Amygdala (tissue), 56 donors: ENCODE measurements around the gene MECR.
"Not testable (repeated sequence)": the region's sequence is repeated elsewhere in the genome, so short reads cannot be mapped to it uniquely, and the experiment has no call there.

Experiments used
- DNase-seq, 56 donors: peaks; one replicate each; lab custom pipeline; 2025; lab: John Stamatoyannopoulos, UW

The MECR gene

DNA sequence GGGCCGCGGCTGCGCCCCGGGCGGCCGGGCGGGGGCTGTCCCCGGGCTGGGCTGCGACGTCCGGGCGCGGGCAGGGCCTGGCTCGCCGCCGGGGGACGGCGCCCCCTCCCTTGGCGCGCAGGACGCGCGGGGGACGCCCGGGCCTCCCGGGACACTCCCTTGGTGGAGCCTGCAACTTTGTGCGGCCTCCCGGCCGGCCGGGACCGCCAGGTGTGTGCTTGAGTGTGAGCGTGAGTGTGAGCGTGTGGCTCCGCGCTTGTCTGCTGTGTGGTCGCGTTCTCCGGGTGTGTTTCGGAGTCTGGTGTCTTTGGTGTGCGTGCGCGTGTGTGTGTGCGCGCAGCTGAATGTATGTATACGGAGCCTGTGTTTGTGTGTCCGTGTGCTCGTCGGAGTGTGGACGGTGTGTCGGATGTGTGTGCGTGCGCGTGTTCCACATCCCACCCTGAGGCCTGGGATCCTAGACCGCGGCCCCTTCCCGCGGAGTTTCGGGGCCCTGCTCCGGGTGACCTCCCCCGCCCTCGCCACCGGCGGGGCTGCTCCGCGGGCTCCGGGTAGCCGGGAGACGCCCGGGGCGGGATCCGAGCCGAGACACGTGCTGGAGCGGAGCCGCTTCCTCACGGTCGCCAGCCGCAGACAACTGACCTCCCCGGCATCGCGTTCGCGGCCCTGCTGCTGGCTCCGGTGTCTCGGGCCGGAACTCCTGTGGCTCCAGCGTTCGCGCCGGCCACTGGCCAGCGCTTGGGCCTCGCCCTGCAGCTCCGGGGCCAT is 7.3 kb upstream of the MECR start:
- DNase-seq: peak in 2 of 56 donors; percentile 31 to 35

DNA sequence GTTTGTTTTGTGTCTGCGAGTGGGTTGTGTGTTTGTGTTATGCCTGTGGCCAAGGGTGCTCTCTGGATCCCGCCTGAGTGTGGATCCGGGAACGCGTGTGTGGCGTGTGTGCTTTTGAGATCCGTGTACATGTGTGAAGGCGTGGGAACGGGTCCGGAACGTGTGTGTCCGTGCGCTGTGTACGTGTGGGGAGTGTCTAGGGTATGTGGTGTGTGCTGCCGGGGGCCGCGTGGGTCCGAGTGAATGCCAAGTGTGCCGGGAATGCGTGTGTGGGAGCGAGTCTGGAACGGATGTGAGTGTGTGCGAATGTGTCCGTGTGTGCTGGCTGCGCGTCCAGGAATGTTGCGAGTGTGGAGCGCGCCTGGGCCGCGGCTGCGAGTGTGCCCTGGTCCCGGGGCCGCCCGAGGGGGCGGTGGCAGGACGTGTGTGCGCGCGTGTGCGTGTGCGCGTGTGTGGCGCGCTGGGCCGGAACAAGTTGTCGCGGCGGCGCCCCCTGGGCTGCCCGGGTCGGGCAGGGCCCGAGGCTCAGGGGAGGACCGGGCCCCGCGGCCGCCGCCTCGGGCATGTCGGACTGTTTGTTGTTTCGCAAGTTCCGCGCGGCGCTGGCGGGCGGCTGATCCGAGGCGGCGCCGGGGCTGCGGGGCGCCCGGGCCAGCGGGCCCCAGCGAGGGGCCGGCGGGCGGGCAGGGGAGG is 6.5 kb upstream of the MECR start:
- DNase-seq: peak in 6 of 56 donors; percentile 5 to 28 (median 20)

DNA sequence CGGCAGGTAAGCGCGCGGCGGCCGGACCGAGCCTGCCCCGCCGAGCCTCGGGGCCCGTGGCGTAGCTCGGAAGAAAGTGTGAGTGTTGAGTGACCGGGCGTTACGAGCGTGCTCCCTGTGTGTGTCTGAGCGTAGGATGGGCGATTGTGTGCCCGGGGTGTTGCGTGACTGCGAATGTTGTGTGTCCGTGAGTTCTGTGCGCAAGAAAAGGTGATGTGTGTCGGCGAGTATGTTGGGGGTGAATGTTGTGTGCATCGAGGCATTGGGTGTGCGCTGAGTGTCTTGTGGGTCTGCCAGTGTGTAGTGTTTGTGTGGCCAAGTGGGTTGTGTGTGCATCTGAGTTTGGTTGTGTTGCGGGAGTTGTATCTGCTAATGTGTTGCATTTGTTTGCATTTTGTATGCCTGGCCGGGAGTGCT is 6.0 kb upstream of the MECR start:
- no peak for DNase-seq

DNA sequence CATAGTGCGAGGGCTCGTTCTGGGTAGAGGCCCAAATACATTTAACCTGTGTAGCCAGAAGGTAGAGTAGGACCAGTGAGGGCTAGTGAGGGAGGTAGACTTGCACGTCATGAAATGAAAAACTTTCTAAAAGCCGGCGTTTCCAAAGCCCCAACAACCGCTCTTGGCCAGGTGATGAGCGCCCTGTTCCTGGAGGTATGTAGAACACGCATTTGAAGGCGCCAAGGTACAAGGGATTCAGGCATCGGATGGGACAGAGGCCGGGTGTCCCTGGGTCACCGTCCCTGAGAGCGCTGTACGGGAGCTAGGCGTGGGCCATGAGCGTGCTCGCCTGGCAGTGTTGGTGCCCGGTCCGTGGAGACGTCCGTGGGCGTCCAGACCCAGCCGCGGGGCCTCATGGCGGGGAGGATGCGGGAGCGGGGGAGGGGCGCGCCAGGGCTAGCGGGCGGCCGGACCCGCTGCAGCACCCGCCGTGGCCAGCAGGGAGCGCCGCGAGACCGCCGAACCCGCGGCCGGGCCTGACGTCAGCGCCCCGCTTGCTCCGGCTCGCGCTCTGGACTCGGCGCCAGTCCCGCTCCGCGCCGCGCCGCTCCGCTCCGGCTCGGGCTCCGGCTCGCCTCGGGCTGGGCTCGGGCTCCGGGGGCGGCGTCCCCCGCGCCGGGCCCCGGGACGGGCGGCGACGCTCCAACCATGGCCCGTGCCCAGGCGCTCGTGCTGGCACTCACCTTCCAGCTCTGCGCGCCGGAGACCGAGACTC is 5.4 kb upstream of the MECR start, which contains the start of gene PTPRU:
Gene PTPRU (plus strand): TSS at position 568 of the 757 bp plus-strand sequence. CDS start 123 bp downstream, at position 691.
- DNase-seq: peak in 48 of 56 donors; percentile 14 to 84 (median 48)

DNA sequence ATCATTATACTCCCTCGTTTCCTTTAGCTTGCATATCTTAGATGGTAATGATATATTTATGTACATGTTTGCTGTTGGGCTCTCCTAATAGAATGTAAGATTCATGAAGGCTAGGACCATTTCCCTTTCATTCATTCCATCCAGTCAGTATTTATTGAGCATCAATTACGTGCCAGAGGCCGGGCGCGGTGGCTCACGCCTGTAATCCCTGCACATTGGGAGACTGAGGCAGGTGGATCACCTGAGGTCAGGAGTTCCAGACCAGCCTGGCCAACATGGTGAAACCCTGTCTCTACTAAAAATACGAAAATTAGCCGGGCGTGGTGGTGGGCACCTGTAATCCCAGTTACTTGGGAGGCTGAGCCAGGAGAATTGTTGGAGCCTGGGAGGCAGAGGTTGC is 4.1 kb upstream of the MECR start:
- not testable (repeated sequence) for DNase-seq

DNA sequence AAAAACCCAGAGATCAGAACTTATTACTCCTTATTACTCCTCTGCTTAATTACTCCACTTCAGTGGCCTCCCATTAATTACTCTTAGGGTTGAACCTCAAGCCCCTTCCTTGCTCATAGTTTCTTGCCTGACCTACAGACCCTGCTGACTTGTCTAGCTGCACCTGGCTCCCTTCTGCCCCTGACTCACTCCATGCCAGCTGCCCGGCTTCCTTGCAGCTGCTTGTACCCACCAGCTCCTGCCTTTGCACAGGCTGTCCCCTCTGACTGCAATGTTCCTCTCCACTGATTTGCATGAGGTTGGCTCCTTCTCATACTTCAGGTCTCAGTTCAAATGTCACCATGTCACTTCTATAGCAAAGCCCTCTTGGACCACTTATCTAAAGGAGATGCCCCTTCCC is 3.7 kb upstream of the MECR start:
- no peak for DNase-seq

DNA sequence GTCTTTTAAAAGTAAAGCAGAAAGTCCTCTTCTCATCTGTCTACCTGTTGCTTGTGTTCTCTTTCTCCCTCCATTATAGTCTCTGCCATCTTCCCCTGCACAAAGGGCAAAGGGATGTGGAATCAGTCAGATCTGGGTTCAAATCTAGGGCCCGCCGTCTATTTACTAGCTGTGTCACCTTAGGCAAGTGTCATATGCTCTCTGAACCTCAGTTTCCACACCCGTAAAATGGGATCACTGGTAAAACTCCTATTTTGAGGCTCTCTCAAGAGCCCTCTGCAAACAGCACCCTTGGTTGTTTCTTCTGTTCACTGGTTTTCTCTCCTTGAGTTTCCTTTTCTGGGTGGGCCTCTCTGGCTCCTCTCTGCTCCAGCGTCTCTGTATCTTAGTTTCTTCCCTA is 3.0 kb upstream of the MECR start:
- no peak for DNase-seq

DNA sequence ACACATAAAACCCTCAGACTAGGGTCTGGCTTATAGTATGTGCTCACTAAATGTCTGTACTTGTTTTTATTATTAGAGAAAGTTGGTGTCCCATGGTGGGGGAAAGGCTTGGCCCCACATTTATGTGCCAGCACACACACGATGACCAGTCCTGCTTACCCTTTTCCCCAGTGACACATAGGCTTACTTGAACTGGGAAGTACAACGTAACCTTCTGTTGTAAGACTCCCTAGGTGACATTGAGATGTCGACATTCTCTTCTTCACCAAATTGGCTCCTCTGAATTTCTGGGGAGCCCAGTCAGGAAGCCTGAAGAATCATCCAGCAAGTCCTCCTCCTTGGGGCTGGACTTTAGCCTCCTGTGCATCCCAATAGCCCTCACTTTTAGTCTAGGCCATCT is 1.7 kb upstream of the MECR start:
- no peak for DNase-seq

DNA sequence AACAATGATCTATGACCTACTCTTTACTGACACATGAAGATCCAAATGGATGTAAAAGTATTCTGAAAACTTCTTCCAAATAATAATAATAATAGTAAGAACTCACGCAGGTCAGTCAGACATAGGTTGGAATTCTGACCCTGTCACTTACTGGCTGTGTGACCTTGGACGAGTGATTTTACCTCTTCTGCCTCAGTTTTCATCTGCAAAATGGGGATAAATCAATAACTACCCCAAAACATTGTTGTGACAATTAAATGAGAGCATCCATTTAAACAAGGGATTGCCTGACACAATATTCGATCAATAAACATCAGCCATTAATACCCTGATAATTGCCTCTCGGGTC is 556 bp downstream of the MECR start:
- DNase-seq: no peak

DNA sequence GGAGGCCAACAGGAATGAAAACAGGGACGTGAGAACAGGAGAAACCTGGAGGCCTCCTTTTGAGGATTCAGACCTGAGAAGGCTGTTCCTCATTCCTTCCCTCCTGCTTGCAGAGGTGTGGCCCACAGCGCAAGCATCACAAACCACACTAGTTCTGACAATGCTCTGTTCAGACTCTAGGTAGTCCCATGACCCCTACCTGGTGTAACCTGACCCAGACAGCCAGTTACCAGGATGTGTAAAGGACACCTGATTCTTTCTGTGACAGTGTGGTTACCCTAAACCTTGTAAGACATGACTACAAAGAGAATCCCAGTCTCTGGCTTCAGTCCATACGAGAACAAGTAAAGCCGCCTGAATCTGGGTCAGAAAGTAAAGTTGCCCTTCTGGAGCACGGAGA is 3.2 kb downstream of the MECR start:
- no peak for DNase-seq

DNA sequence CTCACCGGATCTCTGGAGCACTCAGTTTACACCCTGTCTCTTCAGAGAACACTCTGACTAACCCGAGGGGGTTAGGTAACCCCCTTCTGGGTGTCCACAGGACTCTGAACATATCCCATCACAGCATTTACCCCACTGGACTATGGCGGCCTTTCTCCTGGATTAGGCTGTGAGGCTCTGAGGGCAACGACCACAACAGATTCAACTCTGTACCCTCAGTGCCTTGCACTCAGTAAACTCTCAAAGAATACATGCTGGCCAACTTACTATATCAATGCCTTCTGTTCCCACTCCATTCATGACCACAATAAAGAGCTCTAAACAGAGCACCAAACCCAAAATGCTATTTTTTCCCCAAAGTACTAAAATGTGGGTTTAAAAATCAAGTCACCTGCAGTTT is 5.4 kb downstream of the MECR start:
- DNase-seq: no peak

DNA sequence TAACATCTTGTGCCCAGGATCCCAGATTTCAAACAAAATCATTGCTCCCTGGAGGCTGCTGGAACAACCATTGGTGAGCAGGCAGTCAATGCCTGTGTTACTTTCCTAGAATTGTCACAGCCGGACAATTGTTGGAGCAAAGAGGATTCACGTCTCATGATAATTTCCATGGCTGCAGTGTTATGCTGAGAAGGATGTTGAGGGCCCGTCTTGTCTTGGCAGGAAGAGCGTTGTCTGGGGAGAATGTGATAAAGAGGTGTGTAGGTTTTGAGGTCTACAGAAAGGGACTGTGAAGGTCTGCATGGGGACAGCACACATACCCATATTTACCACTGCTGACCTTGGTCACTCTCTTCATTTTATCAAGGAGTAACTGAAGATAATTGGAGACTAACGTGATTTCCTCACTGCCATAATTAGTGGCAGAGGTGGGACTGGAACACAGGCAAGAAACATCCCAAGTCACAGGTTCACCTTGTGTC is 6.3 kb downstream of the MECR start:
- DNase-seq: no peak

DNA sequence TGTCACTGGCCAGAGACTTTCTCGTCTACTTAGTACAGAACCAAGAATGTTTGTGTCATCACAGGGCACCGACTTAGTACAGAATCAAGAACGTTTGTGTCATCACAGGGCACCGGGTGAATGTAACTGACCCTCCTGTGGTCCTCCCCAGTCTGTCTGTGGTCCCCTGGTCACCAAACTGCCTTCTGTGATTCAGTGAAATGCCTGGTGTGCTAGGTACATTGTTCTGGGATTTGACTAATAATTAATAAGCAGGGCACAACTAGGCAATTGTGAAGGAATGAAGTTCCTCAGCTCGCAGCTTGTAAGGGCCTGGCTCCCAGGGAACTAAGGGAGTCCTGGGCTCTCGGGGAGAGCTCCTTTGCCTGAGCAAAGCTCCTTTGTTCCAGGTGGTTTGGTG is 7.2 kb downstream of the MECR start:
- no peak for DNase-seq

DNA sequence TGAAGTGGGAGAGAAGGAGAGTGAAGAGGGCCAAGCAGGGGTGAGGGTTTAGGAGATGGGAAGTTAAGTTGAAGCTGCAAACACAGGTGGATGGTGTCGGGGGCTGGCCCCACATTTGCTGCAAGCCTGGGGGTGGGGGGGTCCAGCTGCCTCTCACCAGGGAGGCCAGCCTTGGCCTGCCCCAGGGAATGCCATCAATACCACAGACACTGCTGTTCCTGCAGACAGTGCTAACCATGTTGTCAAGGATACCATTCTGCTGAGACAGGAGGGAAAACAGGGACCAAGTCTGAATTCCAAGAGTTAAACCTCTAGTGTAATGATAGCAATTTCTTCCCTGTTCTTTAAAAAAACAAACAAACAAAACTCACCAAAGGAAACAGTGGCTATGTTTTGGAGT is 8.0 kb downstream of the MECR start:
- DNase-seq: no peak

DNA sequence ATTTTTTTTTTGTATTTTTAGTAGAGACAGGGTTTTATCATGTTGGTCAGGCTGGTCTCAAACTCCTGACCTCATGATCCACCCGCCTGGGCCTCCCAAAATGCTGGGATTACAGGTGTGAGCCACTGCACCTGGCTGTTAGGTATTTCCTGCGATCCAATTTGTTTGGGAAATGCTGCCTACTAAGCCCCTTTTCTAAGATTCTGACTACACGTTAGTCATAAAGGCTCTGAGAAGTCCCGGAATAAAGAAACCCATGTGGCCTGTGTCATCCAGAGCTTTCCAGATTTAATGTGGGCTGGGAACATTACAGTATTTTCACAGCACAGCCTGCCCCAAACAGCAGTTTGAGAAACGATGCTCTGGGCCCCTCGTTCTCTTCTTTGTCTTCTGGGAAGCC is 8.5 kb downstream of the MECR start:
- DNase-seq: not testable (repeated sequence)

DNA sequence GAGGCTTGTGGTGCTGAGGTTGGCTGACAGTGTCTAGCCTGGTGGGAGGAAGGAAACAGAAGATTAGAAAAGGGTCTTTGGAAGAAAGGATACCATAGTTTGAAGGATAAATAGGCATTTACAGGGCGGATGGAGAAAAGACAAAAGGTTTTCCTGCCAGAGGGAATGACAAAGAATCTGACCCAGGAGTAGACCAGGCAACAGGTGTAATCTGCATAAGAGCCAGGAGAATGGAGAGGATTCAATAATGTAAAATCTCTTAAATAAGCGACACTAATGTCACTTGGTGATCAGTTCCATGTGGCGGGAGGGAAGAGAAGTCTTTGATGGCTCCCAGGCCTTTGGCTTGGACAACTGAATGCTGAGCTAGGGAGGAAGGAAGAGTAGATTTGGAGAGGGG is 9.4 kb downstream of the MECR start:
- no peak for DNase-seq

DNA sequence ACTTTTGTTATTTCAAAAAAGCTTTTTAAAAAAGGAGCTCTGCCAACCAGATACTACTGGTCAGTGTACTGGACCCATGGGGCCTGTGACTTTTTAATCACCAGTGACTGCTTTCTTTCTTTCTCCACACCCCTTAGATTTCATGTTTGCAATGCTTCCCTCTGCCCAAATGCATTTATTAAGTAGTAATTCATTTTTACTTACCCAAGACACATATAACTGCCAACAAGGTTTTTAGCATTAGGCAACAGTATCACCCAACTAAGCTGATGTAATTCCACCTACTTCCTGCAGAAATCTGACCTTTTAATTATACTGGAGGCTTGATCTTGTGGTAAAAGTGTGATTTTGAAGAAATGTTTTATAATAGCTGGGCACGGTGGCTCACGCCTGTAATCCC is 12.5 kb downstream of the MECR start:
- no peak for DNase-seq

DNA sequence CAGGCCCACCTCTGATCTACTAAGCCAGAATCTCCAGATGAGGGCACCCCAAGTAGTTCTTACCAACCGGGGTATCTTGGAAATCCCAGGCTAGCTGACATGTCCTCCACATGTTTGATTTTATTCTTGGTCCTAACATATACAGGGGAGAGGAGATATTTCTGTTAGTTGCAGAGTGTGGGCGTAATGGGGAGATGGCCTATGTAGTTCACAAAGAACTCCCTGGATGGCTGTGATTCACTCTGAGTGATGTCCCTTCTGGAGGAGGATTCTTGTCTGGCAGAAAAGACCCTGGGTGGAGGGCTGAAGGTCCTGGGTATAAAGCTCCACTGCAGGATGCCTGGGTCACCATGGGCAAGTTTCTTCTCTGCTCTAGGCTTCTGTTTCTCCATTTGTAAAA is 13.1 kb downstream of the MECR start:
- DNase-seq: no peak

DNA sequence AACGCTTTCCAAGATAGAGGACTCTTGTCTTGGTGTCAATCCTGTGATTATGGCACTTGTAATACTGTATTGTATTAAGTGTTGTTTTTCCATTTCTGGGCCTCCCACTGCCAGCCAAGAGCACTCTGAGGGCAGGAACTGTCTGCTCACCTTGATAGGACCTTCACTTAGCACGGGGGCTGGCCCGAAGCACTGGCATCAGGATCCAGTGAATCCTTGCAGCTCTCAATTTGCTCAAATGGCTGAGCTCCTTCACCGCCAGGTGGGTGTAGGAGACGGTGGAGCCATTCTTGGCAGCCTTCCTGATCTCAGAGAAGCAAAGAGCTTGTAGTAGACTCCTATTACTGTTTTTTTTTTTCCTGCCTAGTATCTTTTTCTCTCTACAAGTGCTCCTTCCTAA is 17.7 kb downstream of the MECR start:
- peak in 11 of 56 donors; percentile 4 to 33 (median 15) for DNase-seq

DNA sequence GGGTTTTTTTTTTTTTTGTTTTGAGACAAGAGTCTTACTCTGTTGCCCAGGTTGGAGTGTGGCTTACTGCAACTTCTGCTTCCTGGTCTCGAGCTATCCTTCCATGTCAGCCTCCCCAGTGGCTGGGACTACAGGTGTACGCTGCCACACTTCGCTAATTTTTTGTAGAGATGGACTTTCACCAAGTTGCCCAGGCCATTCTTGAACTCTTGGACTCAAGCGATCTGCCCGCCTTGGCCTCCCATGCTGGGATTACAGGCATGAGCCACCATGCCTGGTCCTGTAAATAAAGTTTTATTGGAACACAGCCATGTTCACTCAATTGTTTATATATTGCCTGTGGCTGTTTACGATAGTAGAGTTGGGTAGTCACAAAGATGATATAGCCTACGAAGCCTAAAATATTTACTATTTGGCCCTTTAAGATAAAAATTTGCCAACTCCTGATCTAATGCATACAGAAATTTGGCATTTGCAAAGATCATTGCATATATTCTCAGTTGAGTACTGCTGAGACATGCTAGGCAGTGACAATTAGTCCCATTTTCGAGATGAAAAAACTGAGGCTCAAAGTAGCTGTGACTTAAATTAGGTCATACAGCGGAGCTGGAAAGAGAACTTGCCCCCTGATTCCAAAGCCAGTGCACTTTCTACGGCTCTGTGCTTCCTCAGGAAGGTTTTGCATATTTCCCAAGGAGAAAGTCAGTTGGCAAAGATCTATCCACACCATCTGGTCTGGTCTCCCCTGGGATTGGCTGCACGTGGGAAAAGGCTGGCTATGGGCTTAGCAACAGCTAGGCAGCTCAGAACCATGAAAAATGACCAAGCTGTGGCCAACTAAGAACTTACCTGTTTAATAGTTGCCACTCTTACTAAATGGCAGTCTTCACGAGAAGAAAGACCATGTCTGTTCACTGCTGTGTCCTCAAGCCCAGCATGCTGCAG is 19.4 kb downstream of the MECR start:
- no peak for DNase-seq
